Activated CD4-positive, alpha-beta T cell treated with anti-CD3 and anti-CD28 coated beads, Interleukin-2, Interleukin-6, amounts not matched to agents 100 ng/mL and 50 ng/mL, durations not matched to agents 16 hours and 8 hours (primary cell): Measurements from ENCODE around the gene LHB.

Experiments used
- DNase-seq: peaks from one replicate; pipeline ENCODE4 v3.0.0-alpha.2; 2020

LHB gene

GRCh38 chr19:49006905-49007304 is 10.0 kb downstream of the LHB start:
- no peak for DNase-seq

- no peak for DNase-seq
Measured at GRCh38 chr19:49004964-49005614, 11.8 kb downstream of the LHB start.

- DNase-seq, result no peak
Measured at GRCh38 chr19:49004133-49004532, 12.8 kb downstream of the LHB start.

- peak; percentile 76 for DNase-seq
Measured at GRCh38 chr19:48999481-49000325, 17.2 kb downstream of the LHB start.

- DNase-seq, result peak; percentile 69
Measured at GRCh38 chr19:48997972-48998371, 18.9 kb downstream of the LHB start.

GRCh38 chr19:48994035-48994386 is 22.9 kb downstream of the LHB start:
- peak; percentile 16 for DNase-seq

- peak; percentile 100 for DNase-seq
Measured at GRCh38 chr19:48993175-48994034, 23.5 kb downstream of the LHB start, which contains the start of the genes GYS1 and RUVBL2. TSS of gene GYS1 (minus strand) at chr19:48993309. CDS start at chr19:48993112, 197 bp downstream. TSS of gene RUVBL2 (plus strand) at chr19:48993887. CDS start at chr19:48993912, 25 bp downstream.

- no peak for DNase-seq
Measured at GRCh38 chr19:48992581-48993174, 24.2 kb downstream of the LHB start.

GRCh38 chr19:48991873-48992580 is 24.9 kb downstream of the LHB start:
- no peak for DNase-seq

- DNase-seq, result no peak
Measured at GRCh38 chr19:48991011-48991609, 25.8 kb downstream of the LHB start.

- no peak for DNase-seq
Measured at GRCh38 chr19:48990400-48990799, 26.5 kb downstream of the LHB start.

- no peak for DNase-seq
Measured at GRCh38 chr19:48989701-48990291, 27.1 kb downstream of the LHB start.

- no peak for DNase-seq
Measured at GRCh38 chr19:48988860-48989259, 28.0 kb downstream of the LHB start.

GRCh38 chr19:48988286-48988685 is 28.6 kb downstream of the LHB start:
- no peak for DNase-seq

GRCh38 chr19:48987323-48987722 is 29.6 kb downstream of the LHB start:
- DNase-seq, result no peak

- DNase-seq, result no peak
Measured at GRCh38 chr19:48986211-48986610, 30.7 kb downstream of the LHB start.

- DNase-seq, result no peak
Measured at GRCh38 chr19:48985711-48986110, 31.2 kb downstream of the LHB start.

- no peak for DNase-seq
Measured at GRCh38 chr19:48982280-48982679, 34.6 kb downstream of the LHB start.

GRCh38 chr19:48977061-48977460 is 39.8 kb downstream of the LHB start:
- no peak for DNase-seq

- DNase-seq, result peak; percentile 59
Measured at GRCh38 chr19:48975947-48976847, 40.7 kb downstream of the LHB start.
